Hepatocyte (in vitro differentiated cells): Measurements from ENCODE around the gene B3GNT9. TPM values are rescaled to one million over a fixed set of nuclear protein-coding genes. Genes with fewer than 3 reads are reported as not detected.
"Not testable (repeated sequence)": the region's sequence is repeated elsewhere in the genome, so short reads cannot be mapped to it uniquely, and the experiment has no call there.

Experiments
- DNase-seq: peaks from one replicate; pipeline ENCODE4 v3.0.0-alpha.2; 2016; ENCODE audit warnings: low spot score
- H2AFZ ChIP-seq: fragments of 200-600 bp; sonication (generic); 2 replicates; pipeline ENCODE4 v1.6.0; 2016; ENCODE audit warnings: antibody characterized with exemption, mild to moderate bottlenecking
- H3K27ac ChIP-seq: fragments of 200-600 bp; sonication (generic); 2 replicates; pipeline ENCODE4 v1.5.1; 2016; ENCODE audit warnings: mild to moderate bottlenecking
- H3K27me3 ChIP-seq: fragments of 200-600 bp; sonication (generic); 2 replicates; pipeline ENCODE4 v1.6.1; 2016
- H3K36me3 ChIP-seq: fragments of 200-600 bp; sonication (generic); replicated peaks from 2 replicates; pipeline ENCODE4 v1.5.1; 2016; ENCODE audit warnings: low read depth; ENCODE audit not compliant: insufficient read depth
- H3K4me1 ChIP-seq: fragments of 200-600 bp; sonication (generic); 2 replicates; pipeline ENCODE4 v1.5.1; 2016; ENCODE audit warnings: mild to moderate bottlenecking, moderate library complexity; ENCODE audit not compliant: insufficient read depth
- H3K4me2 ChIP-seq: fragments of 200-600 bp; sonication (generic); 2 replicates; pipeline ENCODE4 v1.6.0; 2016
- H3K4me3 ChIP-seq: fragments of 200-600 bp; sonication (generic); 2 replicates; pipeline ENCODE4 v1.5.1; 2016; ENCODE audit warnings: mild to moderate bottlenecking
- H3K79me2 ChIP-seq: fragments of 200-600 bp; sonication (generic); 2 replicates; pipeline ENCODE4 v1.6.0; 2017; ENCODE audit warnings: mild to moderate bottlenecking
- H3K9me2 ChIP-seq: fragments of 200-600 bp; sonication (generic); replicated peaks from 2 replicates; pipeline ENCODE4 v1.6.0; 2017; ENCODE audit warnings: mild to moderate bottlenecking; ENCODE audit not compliant: insufficient read depth
- H3K9me3 ChIP-seq: fragments of 200-600 bp; sonication (generic); 2 replicates; pipeline ENCODE4 v1.5.1; 2016; ENCODE audit warnings: low read depth, mild to moderate bottlenecking
- H4K20me1 ChIP-seq: fragments of 200-600 bp; sonication (generic); 2 replicates; pipeline ENCODE4 v1.6.0; 2016; ENCODE audit warnings: mild to moderate bottlenecking; ENCODE audit not compliant: insufficient read depth, poor library complexity, severe bottlenecking
- EZH2 ChIP-seq: fragments of 200-600 bp; sonication (generic); IDR thresholded peaks from 2 replicates; pipeline ENCODE4 v1.6.1; 2016; ENCODE audit warnings: antibody characterized with exemption, mild to moderate bottlenecking, borderline replicate concordance
- EZH2phosphoT487 ChIP-seq: fragments of 200-600 bp; sonication (generic); IDR thresholded peaks from one replicate; pipeline ENCODE4 v1.6.1; 2018; ENCODE audit warnings: antibody characterized with exemption, mild to moderate bottlenecking, low read depth, moderate library complexity; ENCODE audit not compliant: unreplicated experiment, severe bottlenecking
- WGBS: methylation state at CpG from one replicate; pipeline ENCODE4 v1.1.6; 2016; ENCODE audit warnings: low lambda C conversion rate; ENCODE audit errors: missing lambda C conversion rate; 5-methylcytosine and 5-hydroxymethylcytosine counted together
- polyA plus RNA-seq: library from polyadenylated mRNA; unstranded; fragments of >200 nt; fragmentation: Nextera tagmentation; extraction: Ambion mirVana; gene quantifications from 2 replicates; pipeline ENCODE4 v1.2.1, GENCODE V29; 2016
- total RNA-seq: library from RNA; depleted of rRNA; stranded (reverse); fragments of >200 nt; gene quantifications from 2 replicates; pipeline ENCODE4 v1.2.3, GENCODE V29; 2014
- TF ChIP-seq, protein P1 (sequence below): fragments of 200-600 bp; sonication (generic); IDR thresholded peaks from 2 replicates; pipeline ENCODE4 v1.5.1; 2016; ENCODE audit warnings: antibody characterized with exemption, mild to moderate bottlenecking; ENCODE audit not compliant: poor library complexity

B3GNT9 gene
- total and polyA plus RNA-seq, 2 experiments from 2014 or later: 34.5 to 44.2 TPM

DNA sequence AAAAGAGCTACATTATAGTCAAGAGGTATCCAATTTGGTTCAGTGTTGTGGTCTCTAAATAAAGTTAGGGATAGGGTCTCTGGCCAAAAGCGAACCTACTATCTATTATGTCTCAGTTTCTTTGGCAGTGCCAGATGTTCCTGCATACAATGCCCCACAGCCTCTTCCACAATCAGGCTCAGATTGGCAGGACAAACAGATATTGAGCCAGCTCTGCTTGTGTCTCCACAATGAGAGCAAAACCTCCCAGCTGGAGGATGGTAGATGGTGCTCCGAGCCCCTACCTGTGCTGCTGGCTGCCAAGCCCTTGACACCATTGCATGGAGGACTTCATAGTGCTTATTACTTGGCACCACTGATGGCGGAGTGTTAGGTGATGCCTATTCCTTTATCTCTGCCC, 21.4 kb downstream of the B3GNT9 start:
- no peak for DNase-seq
- Histone ChIP-seq H3K4me3 (no peak overlapping the region), H3K9me2 (no peaks in the 10 kb centered on the region), H3K4me2 (no peak overlapping the region), H4K20me1 (no peaks in the 10 kb centered on the region), H3K27ac (no peak overlapping the region), H3K79me2 (no peaks in the 10 kb centered on the region), H3K9me3 (no peaks in the 10 kb centered on the region), H3K4me1 (no peaks in the 10 kb centered on the region), H3K36me3 (no peaks in the 10 kb centered on the region), H3K27me3 (no peaks in the 10 kb centered on the region), H2AFZ (no peak overlapping the region)
- WGBS: 98% methylated on average over 3 of the region's 3 CpGs
- TF ChIP-seq, protein P1, sequence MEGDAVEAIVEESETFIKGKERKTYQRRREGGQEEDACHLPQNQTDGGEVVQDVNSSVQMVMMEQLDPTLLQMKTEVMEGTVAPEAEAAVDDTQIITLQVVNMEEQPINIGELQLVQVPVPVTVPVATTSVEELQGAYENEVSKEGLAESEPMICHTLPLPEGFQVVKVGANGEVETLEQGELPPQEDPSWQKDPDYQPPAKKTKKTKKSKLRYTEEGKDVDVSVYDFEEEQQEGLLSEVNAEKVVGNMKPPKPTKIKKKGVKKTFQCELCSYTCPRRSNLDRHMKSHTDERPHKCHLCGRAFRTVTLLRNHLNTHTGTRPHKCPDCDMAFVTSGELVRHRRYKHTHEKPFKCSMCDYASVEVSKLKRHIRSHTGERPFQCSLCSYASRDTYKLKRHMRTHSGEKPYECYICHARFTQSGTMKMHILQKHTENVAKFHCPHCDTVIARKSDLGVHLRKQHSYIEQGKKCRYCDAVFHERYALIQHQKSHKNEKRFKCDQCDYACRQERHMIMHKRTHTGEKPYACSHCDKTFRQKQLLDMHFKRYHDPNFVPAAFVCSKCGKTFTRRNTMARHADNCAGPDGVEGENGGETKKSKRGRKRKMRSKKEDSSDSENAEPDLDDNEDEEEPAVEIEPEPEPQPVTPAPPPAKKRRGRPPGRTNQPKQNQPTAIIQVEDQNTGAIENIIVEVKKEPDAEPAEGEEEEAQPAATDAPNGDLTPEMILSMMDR: no peak
- TF ChIP-seq EZH2: no peak
- no peak for TF ChIP-seq EZH2phosphoT487

DNA sequence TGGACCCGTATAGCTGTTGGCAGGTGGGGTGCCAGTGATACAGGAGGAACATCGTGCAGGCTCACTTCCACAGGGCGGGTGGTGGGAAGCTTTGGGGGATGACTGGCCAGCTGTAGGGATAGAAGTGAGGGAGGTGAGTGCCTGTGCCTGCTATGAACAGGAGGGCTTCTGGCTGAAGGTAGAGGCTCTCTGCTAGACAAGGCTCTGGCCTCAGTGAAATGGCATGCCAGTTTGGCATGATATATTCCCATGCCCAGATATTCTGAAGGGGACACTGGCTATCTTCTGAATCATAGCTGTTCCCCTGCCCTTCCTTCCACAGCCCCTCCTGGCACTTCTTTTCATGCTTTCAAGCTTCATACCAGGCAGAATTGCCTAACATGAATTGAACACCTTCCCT, 21.9 kb downstream of the B3GNT9 start:
- no peaks in the 10 kb centered on the region for H3K9me2 ChIP-seq
- H3K27me3 ChIP-seq: no peaks in the 10 kb centered on the region
- TF ChIP-seq EZH2phosphoT487 (no peak), EZH2 (no peak)
- TF ChIP-seq, protein P1: no peak
- no peaks in the 10 kb centered on the region for H3K4me1 ChIP-seq
- DNase-seq: no peak
- no peak overlapping the region for H3K4me2 ChIP-seq
- H2AFZ ChIP-seq: no peak overlapping the region
- no peaks in the 10 kb centered on the region for H3K36me3 ChIP-seq
- no peak overlapping the region for H3K27ac ChIP-seq
- no peak overlapping the region for H3K4me3 ChIP-seq
- H3K79me2 ChIP-seq: no peaks in the 10 kb centered on the region
- no peaks in the 10 kb centered on the region for H4K20me1 ChIP-seq
- WGBS: 98% methylated on average over 3 of the region's 3 CpGs
- H3K9me3 ChIP-seq: no peaks in the 10 kb centered on the region

DNA sequence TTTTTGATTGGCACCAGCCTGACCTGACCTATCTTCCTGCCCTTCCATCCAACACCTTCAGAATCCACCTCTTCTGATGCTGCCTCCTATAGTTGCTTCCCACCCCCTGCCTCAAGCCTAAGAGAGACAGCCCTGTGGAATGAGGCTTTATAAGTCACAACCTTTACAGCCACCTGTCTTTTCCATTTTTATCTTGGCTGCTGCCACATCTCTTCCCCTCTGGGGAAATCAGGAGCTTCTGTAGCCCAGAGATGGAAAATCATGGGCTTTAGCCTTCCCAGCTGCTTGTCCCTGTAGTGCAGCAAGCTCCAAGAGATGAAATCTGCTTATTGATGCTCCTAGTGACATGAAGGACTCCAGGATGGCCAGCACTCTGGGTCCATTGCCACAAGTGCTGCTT, 22.4 kb downstream of the B3GNT9 start:
- no peak overlapping the region for H3K4me2 ChIP-seq
- no peaks in the 10 kb centered on the region for H3K79me2 ChIP-seq
- H3K9me3 ChIP-seq: no peaks in the 10 kb centered on the region
- no peak for DNase-seq
- H3K27ac ChIP-seq: no peak overlapping the region
- no peak for TF ChIP-seq EZH2phosphoT487
- TF ChIP-seq, protein P1: no peak
- no peaks in the 10 kb centered on the region for H4K20me1 ChIP-seq
- H3K9me2 ChIP-seq: no peaks in the 10 kb centered on the region
- H3K36me3 ChIP-seq: no peaks in the 10 kb centered on the region
- H3K27me3 ChIP-seq: no peaks in the 10 kb centered on the region
- H2AFZ ChIP-seq: no peak overlapping the region
- H3K4me1 ChIP-seq: no peaks in the 10 kb centered on the region
- H3K4me3 ChIP-seq: no peak overlapping the region

DNA sequence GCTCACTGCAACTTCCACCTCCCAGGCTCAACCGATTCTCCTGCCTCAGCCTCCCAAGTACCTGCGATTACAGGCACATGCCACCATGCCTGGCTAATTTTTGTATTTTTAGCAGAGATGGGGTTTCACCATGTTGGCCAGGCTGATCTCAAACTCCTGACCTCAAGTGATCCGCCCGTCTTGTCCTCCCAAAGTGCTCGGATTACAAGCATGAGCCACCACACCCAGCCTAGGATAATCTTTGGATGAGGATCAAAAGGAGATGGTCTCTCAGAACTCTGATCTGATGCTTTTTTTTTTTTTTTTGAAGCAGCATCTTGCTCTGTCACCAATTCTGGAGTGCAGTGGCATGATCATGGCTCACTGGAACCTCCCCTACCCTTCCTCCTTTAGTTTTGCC, 28.0 kb downstream of the B3GNT9 start:
- not testable (repeated sequence) for H3K36me3 ChIP-seq, H3K9me2 ChIP-seq, H3K27me3 ChIP-seq, DNase-seq, H3K4me3 ChIP-seq, H3K9me3 ChIP-seq, H3K79me2 ChIP-seq, H3K4me1 ChIP-seq, H4K20me1 ChIP-seq, H2AFZ ChIP-seq, H3K27ac ChIP-seq, H3K4me2 ChIP-seq
- WGBS: 95% methylated on average over 5 of the region's 5 CpGs
